Measurements from ENCODE around the gene NTN5. TPM values are rescaled to one million over a fixed set of nuclear protein-coding genes. Genes with fewer than 3 reads are reported as not detected.

Gene NTN5
- total and polyA plus RNA-seq, 2 experiments from 2014 or later: 0.52 to 0.94 TPM

DNA sequence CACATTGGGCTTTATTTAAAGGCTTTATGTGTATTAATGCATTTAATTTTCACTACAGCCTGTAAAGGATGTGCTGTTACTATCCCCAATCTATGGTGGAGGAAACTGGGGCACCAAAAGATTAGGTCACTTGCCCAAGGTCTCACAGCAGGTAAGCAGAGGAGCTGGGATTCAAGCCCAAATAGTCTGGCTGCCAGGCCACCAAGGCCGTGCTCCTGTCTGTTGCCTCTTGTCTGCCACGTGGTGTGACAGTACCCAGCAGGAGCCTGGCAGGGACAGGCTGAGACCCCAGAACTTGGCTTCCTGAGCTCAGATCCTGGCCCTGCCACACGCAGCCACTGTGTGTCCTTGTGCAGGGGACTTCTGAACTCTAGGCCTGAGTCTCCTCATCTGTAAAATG lies 4.5 kb downstream of the NTN5 start:
- H3K27ac ChIP-seq (ENCODE audit: low read depth): no peak overlapping the region
- H3K4me1 ChIP-seq (ENCODE audit: insufficient read depth): peaks cover 2% of the 10 kb centered on the region
- DNase-seq (ENCODE audit: low spot score) (no peak), ATAC-seq (no peak)
- H3K27me3 ChIP-seq (ENCODE audit: insufficient read depth): no peaks in the 10 kb centered on the region
- H2AFZ ChIP-seq: no peak overlapping the region
- H3K27me3 Mint-ChIP-seq (ENCODE audit: insufficient read depth, low read depth, poor library complexity): peaks cover 4% of the 10 kb centered on the region
- H3K36me3 ChIP-seq (ENCODE audit: insufficient read depth): no peaks in the 10 kb centered on the region
- peaks cover 9% of the 10 kb centered on the region for H3K4me1 Mint-ChIP-seq
- H3K9me3 Mint-ChIP-seq: peaks cover 9% of the 10 kb centered on the region; the same call in 2 of the 3 replicates
- H3F3A ChIP-seq (replicated peaks; ENCODE audit: low read depth): no peaks in the 10 kb centered on the region
- no peaks in the 10 kb centered on the region for H3K9me2 ChIP-seq (ENCODE audit: insufficient read depth)
- no peak overlapping the region for H3K4me2 ChIP-seq
- no peaks in the 10 kb centered on the region for H4K20me1 ChIP-seq (replicated peaks; ENCODE audit: insufficient read depth)
- TF ChIP-seq, protein P1, sequence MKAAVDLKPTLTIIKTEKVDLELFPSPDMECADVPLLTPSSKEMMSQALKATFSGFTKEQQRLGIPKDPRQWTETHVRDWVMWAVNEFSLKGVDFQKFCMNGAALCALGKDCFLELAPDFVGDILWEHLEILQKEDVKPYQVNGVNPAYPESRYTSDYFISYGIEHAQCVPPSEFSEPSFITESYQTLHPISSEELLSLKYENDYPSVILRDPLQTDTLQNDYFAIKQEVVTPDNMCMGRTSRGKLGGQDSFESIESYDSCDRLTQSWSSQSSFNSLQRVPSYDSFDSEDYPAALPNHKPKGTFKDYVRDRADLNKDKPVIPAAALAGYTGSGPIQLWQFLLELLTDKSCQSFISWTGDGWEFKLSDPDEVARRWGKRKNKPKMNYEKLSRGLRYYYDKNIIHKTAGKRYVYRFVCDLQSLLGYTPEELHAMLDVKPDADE (IDR thresholded peaks at IDR 0.05): no peak
- TF ChIP-seq ZNF114 (CRISPR knock-in tag; IDR thresholded peaks at IDR 0.05) (no peak), ZNF331 (CRISPR knock-in tag; IDR thresholded peaks at IDR 0.05; ENCODE audit: low read depth) (no peak), EZH2 (IDR thresholded peaks at IDR 0.05; ENCODE audit: low read depth, unreplicated experiment) (no peak)
- no peak overlapping the region for H3K27ac Mint-ChIP-seq
- no peak overlapping the region for H3K4me3 ChIP-seq
- no peak overlapping the region for H3K4me3 Mint-ChIP-seq
- no peaks in the 10 kb centered on the region; the same call in 2 of the 3 replicates for H3K36me3 Mint-ChIP-seq (ENCODE audit: low read depth)
- no peaks in the 10 kb centered on the region for H3K79me2 ChIP-seq (replicated peaks; ENCODE audit: insufficient read depth)

DNA sequence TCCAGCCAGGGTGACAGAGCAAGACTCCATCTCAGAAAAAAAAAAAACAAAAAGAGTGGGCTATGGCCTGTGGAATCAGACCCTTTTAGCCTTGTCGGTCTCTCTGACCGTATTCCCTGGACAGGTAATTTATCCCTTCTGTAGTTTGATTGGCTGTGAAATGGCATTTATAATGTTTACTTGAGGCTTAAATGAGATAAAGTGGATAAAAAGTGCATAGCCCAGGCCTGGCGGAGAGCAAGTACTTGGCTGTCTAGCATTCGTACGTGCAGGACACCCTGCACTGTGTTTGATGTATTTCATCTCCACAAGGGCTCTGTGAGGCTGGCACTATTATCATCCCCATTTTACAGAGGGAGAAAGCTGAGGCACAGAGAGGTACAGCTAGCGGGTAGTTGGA lies 7.0 kb downstream of the NTN5 start:
- H3F3A ChIP-seq (replicated peaks; ENCODE audit: low read depth): no peaks in the 10 kb centered on the region
- no peak overlapping the region for H2AFZ ChIP-seq
- ATAC-seq (no peak), DNase-seq (ENCODE audit: low spot score) (no peak)
- no peak overlapping the region for H3K4me3 ChIP-seq
- no peaks in the 10 kb centered on the region for H3K9me2 ChIP-seq (ENCODE audit: insufficient read depth)
- no peak overlapping the region for H3K4me2 ChIP-seq
- H3K27ac ChIP-seq (ENCODE audit: low read depth): no peak overlapping the region
- TF ChIP-seq NANOG (IDR thresholded peaks at IDR 0.05; ENCODE audit: borderline replicate concordance): no peak
- TF ChIP-seq POLR2AphosphoS5 (IDR thresholded peaks at IDR 0.05; ENCODE audit: low read depth): no peak
- no peak for TF ChIP-seq ZNF331 (CRISPR knock-in tag; IDR thresholded peaks at IDR 0.05; ENCODE audit: low read depth)
- TF ChIP-seq, protein P2, sequence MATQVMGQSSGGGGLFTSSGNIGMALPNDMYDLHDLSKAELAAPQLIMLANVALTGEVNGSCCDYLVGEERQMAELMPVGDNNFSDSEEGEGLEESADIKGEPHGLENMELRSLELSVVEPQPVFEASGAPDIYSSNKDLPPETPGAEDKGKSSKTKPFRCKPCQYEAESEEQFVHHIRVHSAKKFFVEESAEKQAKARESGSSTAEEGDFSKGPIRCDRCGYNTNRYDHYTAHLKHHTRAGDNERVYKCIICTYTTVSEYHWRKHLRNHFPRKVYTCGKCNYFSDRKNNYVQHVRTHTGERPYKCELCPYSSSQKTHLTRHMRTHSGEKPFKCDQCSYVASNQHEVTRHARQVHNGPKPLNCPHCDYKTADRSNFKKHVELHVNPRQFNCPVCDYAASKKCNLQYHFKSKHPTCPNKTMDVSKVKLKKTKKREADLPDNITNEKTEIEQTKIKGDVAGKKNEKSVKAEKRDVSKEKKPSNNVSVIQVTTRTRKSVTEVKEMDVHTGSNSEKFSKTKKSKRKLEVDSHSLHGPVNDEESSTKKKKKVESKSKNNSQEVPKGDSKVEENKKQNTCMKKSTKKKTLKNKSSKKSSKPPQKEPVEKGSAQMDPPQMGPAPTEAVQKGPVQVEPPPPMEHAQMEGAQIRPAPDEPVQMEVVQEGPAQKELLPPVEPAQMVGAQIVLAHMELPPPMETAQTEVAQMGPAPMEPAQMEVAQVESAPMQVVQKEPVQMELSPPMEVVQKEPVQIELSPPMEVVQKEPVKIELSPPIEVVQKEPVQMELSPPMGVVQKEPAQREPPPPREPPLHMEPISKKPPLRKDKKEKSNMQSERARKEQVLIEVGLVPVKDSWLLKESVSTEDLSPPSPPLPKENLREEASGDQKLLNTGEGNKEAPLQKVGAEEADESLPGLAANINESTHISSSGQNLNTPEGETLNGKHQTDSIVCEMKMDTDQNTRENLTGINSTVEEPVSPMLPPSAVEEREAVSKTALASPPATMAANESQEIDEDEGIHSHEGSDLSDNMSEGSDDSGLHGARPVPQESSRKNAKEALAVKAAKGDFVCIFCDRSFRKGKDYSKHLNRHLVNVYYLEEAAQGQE (IDR thresholded peaks at IDR 0.05; ENCODE audit: unreplicated experiment): no peak
- TF ChIP-seq CREB1 (CRISPR knock-in tag; IDR thresholded peaks at IDR 0.05; ENCODE audit: low read depth): no peak
- TF ChIP-seq STAT1 (IDR thresholded peaks at IDR 0.05; ENCODE audit: unreplicated experiment): no peak
- TF ChIP-seq EZH2phosphoT487 (IDR thresholded peaks at IDR 0.05; ENCODE audit: unreplicated experiment): no peak
- no peak for TF ChIP-seq JUNB (IDR thresholded peaks at IDR 0.05; ENCODE audit: unreplicated experiment)
- no peak for TF ChIP-seq EZH2 (IDR thresholded peaks at IDR 0.05; ENCODE audit: low read depth, unreplicated experiment)
- Mint-ChIP-seq H3K4me1 (no peaks in the 10 kb centered on the region), H3K36me3 (ENCODE audit: low read depth) (peaks cover 3% of the 10 kb centered on the region; the same call in 2 of the 3 replicates), H3K4me3 (no peak overlapping the region), H3K9me3 (peaks cover 15% of the 10 kb centered on the region), H3K27me3 (ENCODE audit: insufficient read depth, low read depth, poor library complexity) (peaks cover 3% of the 10 kb centered on the region), H3K27ac (no peak overlapping the region)
- no peaks in the 10 kb centered on the region for H3K36me3 ChIP-seq (ENCODE audit: insufficient read depth)
- no peaks in the 10 kb centered on the region for H3K4me1 ChIP-seq (ENCODE audit: insufficient read depth)
- H3K79me2 ChIP-seq (replicated peaks; ENCODE audit: insufficient read depth): no peaks in the 10 kb centered on the region
- H4K20me1 ChIP-seq (replicated peaks; ENCODE audit: insufficient read depth): no peaks in the 10 kb centered on the region
- H3K27me3 ChIP-seq (ENCODE audit: insufficient read depth): no peaks in the 10 kb centered on the region
